ENCODE measurements around the gene PA2G4. TPM values are rescaled to one million over a fixed set of nuclear protein-coding genes. Genes with fewer than 3 reads are reported as not detected.

Gene PA2G4
- total RNA-seq, 1 donor from 2014 or later = 91.4 TPM

- TF ChIP-seq CTCF (IDR thresholded peaks at IDR 0.05; ENCODE audit: unreplicated experiment) = no peak
- no peak for DNase-seq (ENCODE audit: low spot score in 2 of 2, unreplicated experiment in 2 of 2)
- Mint-ChIP-seq H3K27ac (peak overlapping the region; percentile 74), H3K4me1 (peaks cover 18% of the 10 kb centered on the region), H3K4me3 (peak overlapping the region; percentile 82), H3K9me3 (no peaks in the 10 kb centered on the region), H3K36me3 (peaks cover 14% of the 10 kb centered on the region), H3K27me3 (ENCODE audit: low read depth) (peaks cover 42% of the 10 kb centered on the region)
Observed at GRCh38 chr12:56081393-56082347, 22.7 kb upstream of the PA2G4 start.

GRCh38 chr12:56082382-56082781 lies 22.0 kb upstream of the PA2G4 start:
- Mint-ChIP-seq H3K27me3 (ENCODE audit: low read depth) (peaks cover 42% of the 10 kb centered on the region), H3K9me3 (no peaks in the 10 kb centered on the region), H3K4me1 (peaks cover 18% of the 10 kb centered on the region), H3K36me3 (peaks cover 14% of the 10 kb centered on the region), H3K27ac (no peak overlapping the region), H3K4me3 (no peak overlapping the region)
- TF ChIP-seq CTCF (IDR thresholded peaks at IDR 0.05; ENCODE audit: unreplicated experiment) = no peak
- DNase-seq (ENCODE audit: low spot score in 2 of 2, unreplicated experiment in 2 of 2) = no peak

- no peak for TF ChIP-seq CTCF (IDR thresholded peaks at IDR 0.05; ENCODE audit: unreplicated experiment)
- Mint-ChIP-seq H3K9me3 (no peaks in the 10 kb centered on the region), H3K27ac (no peak overlapping the region), H3K36me3 (peaks cover 18% of the 10 kb centered on the region), H3K27me3 (ENCODE audit: low read depth) (peaks cover 42% of the 10 kb centered on the region), H3K4me3 (no peak overlapping the region), H3K4me1 (peaks cover 18% of the 10 kb centered on the region)
- no peak for DNase-seq (ENCODE audit: low spot score in 2 of 2, unreplicated experiment in 2 of 2)
Observed at GRCh38 chr12:56082967-56083366, 21.4 kb upstream of the PA2G4 start.

- no peak for DNase-seq (ENCODE audit: low spot score in 2 of 2, unreplicated experiment in 2 of 2)
- H3K27ac Mint-ChIP-seq = no peak overlapping the region
- no peak for TF ChIP-seq CTCF (IDR thresholded peaks at IDR 0.05; ENCODE audit: unreplicated experiment)
- no peak overlapping the region for H3K4me3 Mint-ChIP-seq
- no peaks in the 10 kb centered on the region for H3K9me3 Mint-ChIP-seq
- peaks cover 15% of the 10 kb centered on the region for H3K4me1 Mint-ChIP-seq
- peaks cover 20% of the 10 kb centered on the region for H3K36me3 Mint-ChIP-seq
- peaks cover 25% of the 10 kb centered on the region for H3K27me3 Mint-ChIP-seq (ENCODE audit: low read depth)
Observed at GRCh38 chr12:56084958-56085543, 19.3 kb upstream of the PA2G4 start.

GRCh38 chr12:56086096-56086495 lies 18.3 kb upstream of the PA2G4 start:
- H3K27ac Mint-ChIP-seq = no peak overlapping the region

More at GRCh38 chr12:56086096-56086495, 18.3 kb upstream of the PA2G4 start:
- Mint-ChIP-seq H3K4me3 (no peak overlapping the region), H3K4me1 (peaks cover 10% of the 10 kb centered on the region), H3K36me3 (peaks cover 25% of the 10 kb centered on the region), H3K27me3 (ENCODE audit: low read depth) (peaks cover 15% of the 10 kb centered on the region), H3K9me3 (no peaks in the 10 kb centered on the region)
- TF ChIP-seq CTCF (IDR thresholded peaks at IDR 0.05; ENCODE audit: unreplicated experiment) = no peak
- no peak for DNase-seq (ENCODE audit: low spot score in 2 of 2, unreplicated experiment in 2 of 2)

Measured in mesothelial cell of epicardium (in vitro differentiated cells).